ENCODE results near the gene FRMD4A. TPM values are rescaled to one million over a fixed set of nuclear protein-coding genes. Genes with fewer than 3 reads are reported as not detected.

FRMD4A gene
- total and polyA plus RNA-seq, 10 of the 15 experiments (the other 5 are each of a cell fraction or from before 2014, with no cell fraction given), result 17.8 to 75.2 (median 39.1) TPM

DNA sequence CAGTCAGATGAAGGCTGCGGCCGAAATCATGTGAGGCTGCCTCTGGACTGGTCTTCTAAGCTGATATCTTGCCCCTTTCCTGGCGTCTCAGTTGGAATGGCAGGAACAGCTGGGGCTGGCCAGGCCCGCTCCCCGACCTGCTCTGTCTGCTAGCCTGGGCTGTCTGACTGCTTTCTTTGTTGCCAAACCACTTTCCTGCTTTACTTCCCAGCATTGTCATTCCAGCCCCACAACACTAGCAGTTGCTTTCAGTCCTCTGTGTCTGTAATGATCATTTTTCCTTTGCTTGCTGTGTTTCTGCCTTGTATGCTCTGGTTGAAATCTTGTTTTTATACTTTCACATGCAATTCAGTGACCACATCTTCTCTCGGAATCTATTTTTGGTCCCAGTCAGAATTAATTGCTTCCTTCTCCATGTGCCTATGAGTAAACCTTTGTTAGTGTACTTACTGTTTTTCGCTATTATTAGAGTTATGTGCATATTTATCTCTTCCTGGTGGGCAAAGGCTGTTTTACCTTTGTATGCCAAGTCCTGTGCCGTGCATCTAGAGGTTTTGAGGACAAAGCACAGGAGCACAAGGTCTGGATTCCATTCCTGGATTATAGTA is 722.4 kb downstream of the FRMD4A start:
- Histone ChIP-seq H3K79me2 (ENCODE audit: control insufficient read depth, insufficient read depth, low read length) (no peaks in the 10 kb centered on the region), H3K4me2 (ENCODE audit: control insufficient read depth, insufficient read depth) (no peak overlapping the region), H3K36me3 (ENCODE audit: control insufficient read depth in 2 of 2, insufficient read depth in 2 of 2, low read length in 1 of 2) (peaks cover 0 to 22% of the 10 kb centered on the region in 2 experiments; a peak in 2 of 4 replicates), H2AFZ (ENCODE audit: control insufficient read depth, low read depth, low read length) (no peak overlapping the region), H3K9ac (ENCODE audit: control insufficient read depth, insufficient read depth, low read length) (no peak overlapping the region), H3K4me1 (ENCODE audit: control insufficient read depth, insufficient read depth, low read length) (no peaks in the 10 kb centered on the region), H4K20me1 (ENCODE audit: control insufficient read depth, insufficient read depth) (no peaks in the 10 kb centered on the region), H3K9me3 (replicated peaks; ENCODE audit: control insufficient read depth, insufficient read depth, low read length) (no peaks in the 10 kb centered on the region), H3K27ac (ENCODE audit: control insufficient read depth, insufficient read depth) (no peak overlapping the region), H3K4me3 (no peak overlapping the region), H3K27me3 (replicated peaks in 1 of 2; ENCODE audit: control insufficient read depth in 2 of 2, insufficient read depth in 2 of 2, low read length in 1 of 2) (no peaks in the 10 kb centered on the region)
- no TSS peak for BruUV-seq (replicated peaks)
- no peak for TF ChIP-seq MXI1 (IDR thresholded peaks at IDR 0.05; ENCODE audit: low read depth, low read length)
- no peak for TF ChIP-seq PAX8 (IDR thresholded peaks at IDR 0.05)
- TF ChIP-seq NFIC (IDR thresholded peaks at IDR 0.05; ENCODE audit: low read depth, low read length), result no peak
- TF ChIP-seq, protein P1, sequence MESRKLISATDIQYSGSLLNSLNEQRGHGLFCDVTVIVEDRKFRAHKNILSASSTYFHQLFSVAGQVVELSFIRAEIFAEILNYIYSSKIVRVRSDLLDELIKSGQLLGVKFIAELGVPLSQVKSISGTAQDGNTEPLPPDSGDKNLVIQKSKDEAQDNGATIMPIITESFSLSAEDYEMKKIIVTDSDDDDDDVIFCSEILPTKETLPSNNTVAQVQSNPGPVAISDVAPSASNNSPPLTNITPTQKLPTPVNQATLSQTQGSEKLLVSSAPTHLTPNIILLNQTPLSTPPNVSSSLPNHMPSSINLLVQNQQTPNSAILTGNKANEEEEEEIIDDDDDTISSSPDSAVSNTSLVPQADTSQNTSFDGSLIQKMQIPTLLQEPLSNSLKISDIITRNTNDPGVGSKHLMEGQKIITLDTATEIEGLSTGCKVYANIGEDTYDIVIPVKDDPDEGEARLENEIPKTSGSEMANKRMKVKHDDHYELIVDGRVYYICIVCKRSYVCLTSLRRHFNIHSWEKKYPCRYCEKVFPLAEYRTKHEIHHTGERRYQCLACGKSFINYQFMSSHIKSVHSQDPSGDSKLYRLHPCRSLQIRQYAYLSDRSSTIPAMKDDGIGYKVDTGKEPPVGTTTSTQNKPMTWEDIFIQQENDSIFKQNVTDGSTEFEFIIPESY (IDR thresholded peaks at IDR 0.05), result no peak
- no peak for TF ChIP-seq MTA3 (IDR thresholded peaks at IDR 0.05; ENCODE audit: borderline replicate concordance, low read length)
- TF ChIP-seq ASH2L (IDR thresholded peaks at IDR 0.05; ENCODE audit: borderline replicate concordance, low read depth), result no peak
- TF ChIP-seq CHD4 (IDR thresholded peaks at IDR 0.05), result no peak
- no peak for TF ChIP-seq FOXK2 (IDR thresholded peaks at IDR 0.05)
- WGBS (ENCODE audit: insufficient coverage, insufficient replicate concordance, low lambda C conversion rate, missing lambda C conversion rate), result 92% methylated on average over 8 of the region's 8 CpGs
- ATAC-seq (no peak), FAIRE-seq (no peak), DNase-seq (ENCODE audit: low read depth, low spot score) (no peak)
- ChIA-PET CTCF (interaction anchor here (0.6 kb wide), 1 partner anchor 9 kb away, joined by 3 read pairs; no protein-coding TSS in a partner anchor), SMC1A (ENCODE audit: uncharacterized antibody, unreplicated experiment) (no interaction called here), RAD21 (ENCODE audit: unreplicated experiment) (no interaction called here), POLR2A (no interaction called here)
- in situ Hi-C loops (cut with MboI), result no loop called here
- intact Hi-C loops (cut with micrococcal nuclease; ENCODE audit: unreplicated experiment), result no loop called here

Measured in GM12878 (cell line).